ENCODE results near the gene TLL1.

GRCh38 chr4:165971446-165971845 is 98.4 kb downstream of the TLL1 start:
- TF ChIP-seq CTCF (IDR thresholded peaks at IDR 0.05 in 4 of 5, conservative IDR thresholded peaks at IDR 0.05 in 1 of 5) (no peak), POLR2A (IDR thresholded peaks at IDR 0.05) (no peak)

All from gastrocnemius medialis (tissue), 4 donors.